Esophagus (tissue), 2 donors: ENCODE measurements around the gene INHA. TPM values are rescaled to one million over a fixed set of nuclear protein-coding genes. Genes with fewer than 3 reads are reported as not detected.

Experiments used
- H3K27ac ChIP-seq, 2 donors: one replicate each; pipeline ENCODE4 v1.5.1; 2013; ENCODE audit warnings: low read depth in 2 of 2, mild to moderate bottlenecking in 2 of 2, inconsistent platforms in 1 of 2, low read length in 1 of 2, moderate library complexity in 1 of 2
- H3K27me3 ChIP-seq, 2 donors: one replicate each; pipeline ENCODE4 v1.6.1; 2013; ENCODE audit warnings: low read length in 2 of 2, control low read depth in 1 of 2, mild to moderate bottlenecking in 1 of 2; ENCODE audit not compliant: insufficient read depth in 2 of 2, control insufficient read depth in 1 of 2
- H3K36me3 ChIP-seq, 2 donors: one replicate each; pipeline ENCODE4 v1.6.1; 2013; ENCODE audit warnings: low read length in 1 of 2; ENCODE audit not compliant: control insufficient read depth in 2 of 2, insufficient read depth in 2 of 2
- H3K4me1 ChIP-seq, 2 donors: one replicate each; pipeline ENCODE4 v1.6.1; 2013; ENCODE audit warnings: low read length in 1 of 2; ENCODE audit not compliant: control insufficient read depth in 2 of 2, insufficient read depth in 2 of 2
- H3K4me3 ChIP-seq, 2 donors: one replicate each; pipeline ENCODE4 v1.5.1; 2013; ENCODE audit warnings: low read length in 2 of 2, mild to moderate bottlenecking in 2 of 2, low read depth in 1 of 2, moderate library complexity in 1 of 2
- H3K9me3 ChIP-seq, 2 donors: one replicate each; pipeline ENCODE4 v1.6.1; 2013; ENCODE audit warnings: mild to moderate bottlenecking in 2 of 2, low read depth in 1 of 2, low read length in 1 of 2, moderate library complexity in 1 of 2; ENCODE audit not compliant: control insufficient read depth in 2 of 2, insufficient read depth in 1 of 2
- WGBS, 2 donors: extraction: QIAGEN DNeasy Blood & Tissue Kit; methylation state at CpG; one replicate each; pipeline ENCODE4 v1.1.7; 2013; 5-methylcytosine and 5-hydroxymethylcytosine counted together
- polyA plus RNA-seq, 2 donors: library from polyadenylated mRNA; stranded (reverse); fragments of 200-250 nt; gene quantifications; one replicate each; pipeline ENCODE4 v1.2.3, GENCODE V29; 2013
- donor health status: healthy with polysubstance abuse.
- donor health status: Bipolar disorder and iron deficiency.

INHA gene
- polyA plus RNA-seq, 2 donors: 0.24 to 0.71 TPM

GRCh38 chr2:219531639-219532377, 40.3 kb upstream of the INHA start:
- Histone ChIP-seq H3K36me3 (no peaks in the 10 kb centered on the region), H3K27me3 (peaks cover 0 to 3% of the 10 kb centered on the region in 2 donors), H3K9me3 (no peaks in the 10 kb centered on the region), H3K4me3 (no peak overlapping the region), H3K4me1 (no peaks in the 10 kb centered on the region), H3K27ac (no peak overlapping the region)
- 73 to 76% methylated on average over 20 of the region's 20 CpGs for WGBS, 2 donors

GRCh38 chr2:219532378-219532649, 39.8 kb upstream of the INHA start:
- Histone ChIP-seq H3K27ac (no peak overlapping the region), H3K4me1 (no peaks in the 10 kb centered on the region), H3K9me3 (no peaks in the 10 kb centered on the region), H3K4me3 (no peak overlapping the region), H3K36me3 (no peaks in the 10 kb centered on the region), H3K27me3 (peaks cover 0 to 3% of the 10 kb centered on the region in 2 donors)
- 75 to 84% methylated on average over 8 of the region's 8 CpGs for WGBS, 2 donors

- Histone ChIP-seq H3K4me3 (no peak overlapping the region), H3K27me3 (peaks cover 0 to 2% of the 10 kb centered on the region in 2 donors), H3K36me3 (peaks cover 0 to 5% of the 10 kb centered on the region in 2 donors), H3K27ac (no peak overlapping the region), H3K4me1 (no peaks in the 10 kb centered on the region), H3K9me3 (no peaks in the 10 kb centered on the region)
- 74 to 82% methylated on average over 6 of the region's 6 CpGs for WGBS, 2 donors
Measured at GRCh38 chr2:219533930-219534661, 38.0 kb upstream of the INHA start.

GRCh38 chr2:219536425-219536824, 35.7 kb upstream of the INHA start:
- H3K4me1 ChIP-seq: peaks cover 0 to under 1% of the 10 kb centered on the region in 2 donors
- H3K27ac ChIP-seq: no peak overlapping the region
- peaks cover 0 to 23% of the 10 kb centered on the region in 2 donors for H3K36me3 ChIP-seq
- H3K9me3 ChIP-seq: no peaks in the 10 kb centered on the region
- 82 to 85% methylated on average over 16 of the region's 16 CpGs for WGBS, 2 donors
- H3K27me3 ChIP-seq: no peaks in the 10 kb centered on the region
- H3K4me3 ChIP-seq: no peak overlapping the region

- Histone ChIP-seq H3K27me3 (no peaks in the 10 kb centered on the region), H3K36me3 (peaks cover 0 to 24% of the 10 kb centered on the region in 2 donors), H3K4me1 (peaks cover 0 to 6% of the 10 kb centered on the region in 2 donors), H3K9me3 (no peaks in the 10 kb centered on the region), H3K27ac (no peak overlapping the region), H3K4me3 (no peak overlapping the region)
- WGBS, 2 donors: 54 to 62% methylated on average over 9 of the region's 9 CpGs
Measured at GRCh38 chr2:219536967-219537366, 35.1 kb upstream of the INHA start.

- Histone ChIP-seq H3K27ac (no peak overlapping the region), H3K4me3 (no peak overlapping the region), H3K36me3 (peaks cover 0 to 24% of the 10 kb centered on the region in 2 donors), H3K9me3 (no peaks in the 10 kb centered on the region), H3K4me1 (peaks cover 0 to 8% of the 10 kb centered on the region in 2 donors), H3K27me3 (no peaks in the 10 kb centered on the region)
- 49 to 52% methylated on average over 13 of the region's 15 CpGs for WGBS, 2 donors
Measured at GRCh38 chr2:219537657-219538488, 34.2 kb upstream of the INHA start.

GRCh38 chr2:219538504-219538951, 33.6 kb upstream of the INHA start:
- no peaks in the 10 kb centered on the region for H3K9me3 ChIP-seq
- no peak overlapping the region for H3K27ac ChIP-seq
- H3K27me3 ChIP-seq: no peaks in the 10 kb centered on the region
- H3K36me3 ChIP-seq: peaks cover 0 to 24% of the 10 kb centered on the region in 2 donors
- H3K4me1 ChIP-seq: peaks cover 0 to 8% of the 10 kb centered on the region in 2 donors
- H3K4me3 ChIP-seq: no peak overlapping the region
- 60 to 63% methylated on average over 6 of the region's 6 CpGs for WGBS, 2 donors

GRCh38 chr2:219538956-219539788, 32.9 kb upstream of the INHA start:
- Histone ChIP-seq H3K36me3 (peaks cover 0 to 24% of the 10 kb centered on the region in 2 donors), H3K9me3 (no peaks in the 10 kb centered on the region), H3K27me3 (no peaks in the 10 kb centered on the region), H3K27ac (no peak overlapping the region), H3K4me3 (no peak overlapping the region), H3K4me1 (peaks cover 0 to 10% of the 10 kb centered on the region in 2 donors)
- 85 to 88% methylated on average over 32 of the region's 32 CpGs for WGBS, 2 donors
